Gastrocnemius medialis (tissue), 4 donors: ENCODE results near the gene MRNIP. TPM values are rescaled to one million over a fixed set of nuclear protein-coding genes. Genes with fewer than 3 reads are reported as not detected.

Source experiments
- ATAC-seq, 2 donors: fragments of 150-250 bp; one replicate each; pipeline ENCODE4 v1.9.1; 2016
- DNase-seq, 2 donors: peaks; one replicate each; pipeline ENCODE4 v3.0.0-alpha.2; 2019
- H3K27ac ChIP-seq, 4 donors: fragments of 200-600 bp; sonication (generic); 1 replicate in 1 of 4; 2 replicates in 3 of 4; pipeline ENCODE4 v1.5.1; 2016 to 2018; ENCODE audit warnings: mild to moderate bottlenecking in 2 of 4, moderate library complexity in 1 of 4
- H3K27me3 ChIP-seq, 3 donors: fragments of 200-600 bp; sonication (generic) in 2 of 3; 1 replicate in 1 of 3; 2 replicates in 2 of 3; pipeline versions ENCODE4 v1.5.1 to v1.6.0; 2016 to 2019; ENCODE audit warnings: mild to moderate bottlenecking in 1 of 3, moderate library complexity in 1 of 3
- H3K36me3 ChIP-seq, 2 donors: fragments of 200-600 bp; sonication (generic) in 1 of 2; one replicate each; pipeline ENCODE4 v1.5.1; 2017 to 2018
- H3K4me1 ChIP-seq, 2 donors: fragments of 200-600 bp; sonication (generic) in 1 of 2; one replicate each; pipeline ENCODE4 v1.5.1; 2016 to 2017; ENCODE audit warnings: mild to moderate bottlenecking in 2 of 2
- H3K4me3 ChIP-seq, 4 donors: fragments of 200-600 bp; sonication (generic) in 3 of 4; 1 replicate in 1 of 4; 2 replicates in 3 of 4; pipeline ENCODE4 v1.5.1; 2016 to 2019; ENCODE audit warnings: mild to moderate bottlenecking in 2 of 4
- H3K9me3 ChIP-seq, 3 donors: fragments of 200-600 bp; sonication (generic) in 2 of 3; 1 replicate in 1 of 3; 2 replicates in 2 of 3; pipeline ENCODE4 v1.5.1; 2016 to 2019
- CTCF ChIP-seq, 5 experiments: fragments of 450-650 bp in 3 of 5; fragments of 200-600 bp in 2 of 5; sonication (generic) in 2 of 5; IDR thresholded peaks in 4 of 5; conservative IDR thresholded peaks in 1 of 5; 1 replicate in 4 of 5; 2 replicates in 1 of 5; pipeline ENCODE4 v1.5.1; 2016 to 2019; ENCODE audit warnings: antibody characterized with exemption in 5 of 5, mild to moderate bottlenecking in 3 of 5, moderate library complexity in 3 of 5
- POLR2A ChIP-seq, 2 donors: fragments of 450-650 bp; IDR thresholded peaks; one replicate each; pipeline ENCODE4 v1.6.1; 2017; ENCODE audit warnings: antibody characterized with exemption in 2 of 2, mild to moderate bottlenecking in 2 of 2, moderate library complexity in 2 of 2
- in situ Hi-C, 4 donors: fragments of 200-750 bp; cut with MboI; loops; one replicate each; pipeline versions ENCODE4 v1.15.0 to v1.8.0; 2017; ENCODE audit warnings: low sequenced_read_pairs in 4 of 4
- intact Hi-C: fragments of 100-400 bp; cut with DNase I; formaldehyde crosslinking; loops from one replicate; pipeline ENCODE4 v1.15.1; 2023; ENCODE audit warnings: low total_unique reads
- total RNA-seq, 4 donors: library from RNA; depleted of rRNA; stranded (reverse); fragments of >200 nt; gene quantifications; one replicate each; pipeline versions ENCODE4 v1.1.0 to v1.2.3, GENCODE V29; 2016

MRNIP gene
- total RNA-seq, 4 donors from 2014 or later, result 2.9 to 16.1 (median 8.3) TPM

GRCh38 chr5:179796877-179797608 is 61.6 kb downstream of the MRNIP start:
- peaks cover 19% of the 10 kb centered on the region in 2 donors for H3K4me1 ChIP-seq
- intact Hi-C loops (loop anchor here (1.0 to 5.0 kb wide), 4 partner anchors 35 to 130 kb away; partner anchors contain the start of genes MAML1 and MRNIP), in situ Hi-C loops (no loop called here)
- H3K27me3 ChIP-seq, result no peaks in the 10 kb centered on the region
- ATAC-seq (no peak), DNase-seq (peak in 1 of 2 donors; percentile 15)
- H3K9me3 ChIP-seq, result no peaks in the 10 kb centered on the region
- H3K4me3 ChIP-seq, result peak overlapping the region in 3 of 4 donors; percentile 55 to 65 (median 59)
- H3K36me3 ChIP-seq, result peaks cover 0 to 35% of the 10 kb centered on the region in 2 donors
- TF ChIP-seq CTCF (IDR thresholded peaks at IDR 0.05 in 4 of 5, conservative IDR thresholded peaks at IDR 0.05 in 1 of 5) (no peak), POLR2A (IDR thresholded peaks at IDR 0.05) (no peak)
- H3K27ac ChIP-seq, result peak overlapping the region; percentile 62 to 81 (median 76)

GRCh38 chr5:179795863-179796833 is 62.5 kb downstream of the MRNIP start:
- ATAC-seq, result peak; percentile 74 to 84
- DNase-seq, result peak in 1 of 2 donors; percentile 68
- Histone ChIP-seq H3K4me3 (peak overlapping the region; percentile 55 to 65 (median 60)), H3K9me3 (no peaks in the 10 kb centered on the region), H3K36me3 (peaks cover 0 to 32% of the 10 kb centered on the region in 2 donors), H3K27ac (peak overlapping the region; percentile 62 to 81 (median 76)), H3K27me3 (no peaks in the 10 kb centered on the region), H3K4me1 (peaks cover 17 to 22% of the 10 kb centered on the region in 2 donors)
- TF ChIP-seq POLR2A (IDR thresholded peaks at IDR 0.05) (peak; percentile 45 to 46), CTCF (IDR thresholded peaks at IDR 0.05 in 4 of 5, conservative IDR thresholded peaks at IDR 0.05 in 1 of 5) (peak; percentile 60 to 95 (median 84))
- in situ Hi-C loops, result no loop called here
- intact Hi-C loops, result loop anchor here (1.0 to 5.0 kb wide), 4 partner anchors 34 to 129 kb away; partner anchors contain the start of genes MAML1 and MRNIP

GRCh38 chr5:179795049-179795862 is 63.4 kb downstream of the MRNIP start:
- peaks cover 0 to 25% of the 10 kb centered on the region in 2 donors for H3K36me3 ChIP-seq
- H3K27me3 ChIP-seq, result no peaks in the 10 kb centered on the region
- in situ Hi-C loops (no loop called here), intact Hi-C loops (loop anchor here (5.0 kb wide), 2 partner anchors 63 to 128 kb away; partner anchors contain the start of gene MAML1)
- TF ChIP-seq POLR2A (IDR thresholded peaks at IDR 0.05) (no peak), CTCF (IDR thresholded peaks at IDR 0.05 in 4 of 5, conservative IDR thresholded peaks at IDR 0.05 in 1 of 5) (no peak)
- ATAC-seq (peak in 1 of 2 donors; percentile 2), DNase-seq (peak in 1 of 2 donors; percentile 32)
- no peaks in the 10 kb centered on the region for H3K9me3 ChIP-seq
- peak overlapping the region in 2 of 4 donors; percentile 74 to 81 for H3K27ac ChIP-seq
- peak overlapping the region; percentile 55 to 65 (median 60) for H3K4me3 ChIP-seq
- peaks cover 17 to 22% of the 10 kb centered on the region in 2 donors for H3K4me1 ChIP-seq

- Histone ChIP-seq H3K9me3 (no peaks in the 10 kb centered on the region), H3K36me3 (peaks cover 0 to 18% of the 10 kb centered on the region in 2 donors), H3K27ac (no peak overlapping the region), H3K27me3 (no peaks in the 10 kb centered on the region), H3K4me3 (peak overlapping the region in 1 of 4 donors; percentile 18), H3K4me1 (peaks cover 17 to 22% of the 10 kb centered on the region in 2 donors)
- intact Hi-C loops, result no loop called here
- in situ Hi-C loops, result no loop called here
- ATAC-seq, result no peak
- no peak for TF ChIP-seq CTCF (IDR thresholded peaks at IDR 0.05 in 4 of 5, conservative IDR thresholded peaks at IDR 0.05 in 1 of 5)
- TF ChIP-seq POLR2A (IDR thresholded peaks at IDR 0.05), result no peak
- DNase-seq, result no peak
Measured at GRCh38 chr5:179794575-179794974, 64.0 kb downstream of the MRNIP start.
